SU-DHL-6 (cell line): ENCODE data around the gene CLSTN3.
A peak's percentile ranks its signal among the peaks of the same experiment; 100 is the strongest.
"Not testable (repeated sequence)": the region's sequence is repeated elsewhere in the genome, so short reads cannot be mapped to it uniquely, and the experiment has no call there.

Experiments used
- H2AFZ ChIP-seq: fragments of 200-600 bp; sonication (generic); 2 replicates; pipeline ENCODE4 v1.6.1; 2014; ENCODE audit warnings: low read depth, mild to moderate bottlenecking, moderate library complexity, mixed read lengths, antibody characterized with exemption, low read length; ENCODE audit not compliant: severe bottlenecking
- H3F3A ChIP-seq: fragments of 200-600 bp; shearing (Covaris generic); 2 replicates; pipeline ENCODE4 v1.6.0; 2016; ENCODE audit warnings: antibody characterized with exemption, mild to moderate bottlenecking; ENCODE audit not compliant: insufficient read depth
- H3K27ac ChIP-seq: fragments of 200-600 bp; sonication (generic); 2 replicates; pipeline ENCODE4 v1.5.1; 2016; ENCODE audit warnings: low read depth, mild to moderate bottlenecking, low read length, moderate library complexity, mixed read lengths
- H3K27me3 ChIP-seq: fragments of 200-600 bp; sonication (generic), shearing (Covaris generic); 2 replicates; pipeline ENCODE4 v1.6.0; 2014; ENCODE audit warnings: mild to moderate bottlenecking, low read length
- H3K36me3 ChIP-seq: fragments of 200-600 bp; sonication (generic); 2 replicates; pipeline ENCODE4 v1.6.1; 2014; ENCODE audit warnings: mild to moderate bottlenecking, low read length, mixed read lengths
- H3K4me2 ChIP-seq: fragments of 300-600, 200-600 bp; shearing (Covaris generic), sonication (generic); 2 replicates; pipeline ENCODE4 v1.6.0; 2014; ENCODE audit warnings: low read length, low read depth, mild to moderate bottlenecking; ENCODE audit not compliant: poor library complexity, severe bottlenecking
- H3K4me3 ChIP-seq: fragments of 200-600 bp; sonication (generic); 2 replicates; pipeline ENCODE4 v1.5.1; 2014; ENCODE audit warnings: antibody characterized with exemption, low read length, mild to moderate bottlenecking, mixed read lengths; ENCODE audit not compliant: insufficient read depth, poor library complexity, severe bottlenecking
- H3K79me2 ChIP-seq: fragments of 200-600 bp; sonication (generic); 2 replicates; pipeline ENCODE4 v1.6.1; 2014; ENCODE audit warnings: mild to moderate bottlenecking, low read length, moderate library complexity; ENCODE audit not compliant: insufficient read depth
- H3K9ac ChIP-seq: fragments of 200-600 bp; sonication (generic); 2 replicates; pipeline ENCODE4 v1.7.0; 2014; ENCODE audit warnings: mild to moderate bottlenecking, low read length
- H3K9me2 ChIP-seq: fragments of 200-600 bp; sonication (generic); replicated peaks from 2 replicates; pipeline ENCODE4 v1.6.1; 2014; ENCODE audit warnings: low read length; ENCODE audit not compliant: insufficient read depth
- H3K9me3 ChIP-seq: fragments of 200-600 bp; sonication (generic); 2 replicates; pipeline ENCODE4 v1.6.1; 2014; ENCODE audit warnings: low read length, mixed read lengths; ENCODE audit not compliant: insufficient read depth
- H4K20me1 ChIP-seq: fragments of 200-600 bp; sonication (generic); 2 replicates; pipeline ENCODE4 v1.6.1; 2014; ENCODE audit warnings: low read depth, mild to moderate bottlenecking, antibody characterized with exemption, low read length, moderate library complexity, mixed read lengths
- CTCF ChIP-seq: fragments of 200-600 bp; sonication (generic); IDR thresholded peaks from one replicate; pipeline ENCODE4 v1.5.1; 2017; ENCODE audit warnings: antibody characterized with exemption, mild to moderate bottlenecking, low read length, moderate library complexity; ENCODE audit not compliant: insufficient read depth, poor library complexity, severe bottlenecking
- EZH2phosphoT487 ChIP-seq: fragments of 200-600 bp; sonication (generic), shearing (Covaris generic); conservative IDR thresholded peaks from 2 replicates; pipeline ENCODE4 v1.6.1; 2018; ENCODE audit warnings: mild to moderate bottlenecking, antibody characterized with exemption, low read length, moderate library complexity, mixed read lengths

CLSTN3 gene

DNA sequence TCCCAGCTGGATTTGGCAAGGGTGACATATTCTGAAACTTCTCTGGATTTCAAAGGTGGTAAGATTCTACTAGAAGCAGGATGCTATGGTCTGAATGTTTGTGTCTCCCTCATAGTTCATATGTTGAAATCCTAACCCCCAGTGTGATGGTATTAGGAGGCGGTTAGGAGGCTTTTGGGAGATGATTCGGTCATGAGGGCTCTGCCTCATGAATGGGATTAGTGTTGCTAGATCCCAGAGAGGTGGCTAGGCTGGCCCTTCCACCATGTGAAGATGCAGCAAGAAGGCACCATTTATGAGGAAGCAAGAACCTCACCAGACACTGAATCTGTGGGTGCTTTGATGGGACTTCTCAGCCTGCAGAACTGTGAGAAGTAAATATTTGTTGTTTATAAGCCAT is 48.3 kb downstream of the CLSTN3 start:
- H3K4me3 ChIP-seq: no peak overlapping the region
- no peak overlapping the region for H3K27ac ChIP-seq
- H3F3A ChIP-seq: no peaks in the 10 kb centered on the region
- H2AFZ ChIP-seq: no peak overlapping the region
- H3K9me2 ChIP-seq: no peaks in the 10 kb centered on the region
- no peak overlapping the region for H3K4me2 ChIP-seq
- H3K9me3 ChIP-seq: 0 out of 2 replicates have a peak, but pooled peaks cover 5% of the 10 kb centered on the region
- H3K79me2 ChIP-seq: no peaks in the 10 kb centered on the region
- no peaks in the 10 kb centered on the region for H3K27me3 ChIP-seq
- TF ChIP-seq EZH2phosphoT487 (no peak), CTCF (no peak)
- H3K9ac ChIP-seq: no peak overlapping the region
- no peaks in the 10 kb centered on the region for H3K36me3 ChIP-seq
- no peaks in the 10 kb centered on the region for H4K20me1 ChIP-seq

DNA sequence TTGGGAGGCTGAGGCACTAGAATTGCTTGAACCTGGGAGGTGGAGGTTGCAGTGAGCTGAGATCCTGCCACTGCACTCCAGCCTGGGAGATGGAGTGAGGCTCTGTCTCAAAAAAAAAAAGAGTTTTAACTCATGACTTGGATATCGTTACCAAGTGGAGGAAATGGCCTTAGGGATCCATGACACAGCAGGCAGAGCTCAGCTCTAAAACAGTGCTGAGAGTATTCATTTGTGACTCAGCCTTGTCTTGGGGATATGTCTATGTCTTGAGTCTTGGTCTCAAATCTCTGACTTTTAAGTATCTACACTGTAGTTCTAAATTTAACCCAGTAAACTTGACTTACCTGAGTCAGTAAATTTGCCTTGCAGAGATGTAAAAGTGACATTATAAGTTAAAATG is 50.5 kb downstream of the CLSTN3 start:
- Histone ChIP-seq H3F3A (no peaks in the 10 kb centered on the region), H2AFZ (no peak overlapping the region), H3K79me2 (no peaks in the 10 kb centered on the region), H3K9ac (no peak overlapping the region), H4K20me1 (no peaks in the 10 kb centered on the region), H3K4me3 (no peak overlapping the region), H3K9me3 (0 out of 2 replicates have a peak, but pooled peaks cover 2% of the 10 kb centered on the region), H3K4me2 (no peak overlapping the region), H3K27ac (no peak overlapping the region), H3K27me3 (no peaks in the 10 kb centered on the region), H3K36me3 (no peaks in the 10 kb centered on the region), H3K9me2 (no peaks in the 10 kb centered on the region)
- TF ChIP-seq EZH2phosphoT487 (no peak), CTCF (no peak)

DNA sequence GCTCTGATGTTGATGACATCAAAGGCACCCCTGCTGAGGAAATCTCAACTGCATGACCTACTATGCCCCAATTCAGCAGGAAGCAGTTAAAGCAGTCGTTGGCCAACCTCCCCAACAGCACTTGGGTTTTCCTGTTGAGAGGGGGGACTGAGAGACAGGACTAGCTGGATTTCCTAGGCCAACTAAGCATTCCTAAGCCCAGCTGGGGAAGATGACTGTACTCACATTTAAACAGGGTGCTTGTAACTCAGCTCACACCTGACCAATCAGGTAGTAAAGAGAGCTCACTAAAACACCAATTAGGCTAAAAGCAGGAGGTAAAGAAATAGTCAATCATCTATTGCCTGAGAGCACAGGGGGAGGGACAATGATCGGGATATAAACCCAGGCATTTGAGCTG is 55.9 kb downstream of the CLSTN3 start:
- not testable (repeated sequence) for H2AFZ ChIP-seq, H3K4me2 ChIP-seq, H3K9me3 ChIP-seq, H3K9me2 ChIP-seq, H3K79me2 ChIP-seq, H3K27ac ChIP-seq, H3K36me3 ChIP-seq, H4K20me1 ChIP-seq, H3K4me3 ChIP-seq, H3K9ac ChIP-seq, H3K27me3 ChIP-seq
- H3F3A ChIP-seq: peaks cover 10% of the 10 kb centered on the region; the same call in 1 of the 2 replicates

- Histone ChIP-seq H3K9ac (peak overlapping the region; percentile 86), H3F3A (peaks cover 10% of the 10 kb centered on the region; the same call in 1 of the 2 replicates), H3K4me3 (peak overlapping the region; percentile 84), H3K4me2 (peak overlapping the region; percentile 81), H3K27ac (no peak overlapping the region), H3K9me3 (no peaks in the 10 kb centered on the region), H3K9me2 (no peaks in the 10 kb centered on the region), H4K20me1 (no peaks in the 10 kb centered on the region), H3K36me3 (no peaks in the 10 kb centered on the region), H2AFZ (peak overlapping the region; percentile 93), H3K27me3 (no peaks in the 10 kb centered on the region), H3K79me2 (peaks cover 3% of the 10 kb centered on the region; the same call in 1 of the 2 replicates)
- TF ChIP-seq EZH2phosphoT487 (no peak), CTCF (peak; percentile 73)
These were observed 58.6 kb downstream of the CLSTN3 start for GRCh38 chr12:7188562-7189397.
